GM12878 (cell line): ENCODE results near the gene PLCB4. TPM values are rescaled to one million over a fixed set of nuclear protein-coding genes. Genes with fewer than 3 reads are reported as not detected.

ENCODE experiments used
- ATAC-seq: fragments of 200-7000 bp; cut with Tn5 transposase; 3 replicates; pipeline ENCODE4 v1.9.1; 2020; ENCODE audit warnings: mild to moderate bottlenecking, moderate library complexity
- BruUV-seq: library from RNA; stranded (reverse); fragments of 400-500 nt; replicated peaks from 2 replicates; lab custom pipeline; 2021; lab: Mats Ljungman, UMichigan
- CTCF ChIA-PET: fragments of 300-600 bp; sonication (Branson Sonifier 250); formaldehyde crosslinking; extraction: SDS; loops from one replicate; lab custom pipeline; 2021; ENCODE audit warnings: inconsistent platforms; lab: Yijun Ruan, JAX
- POLR2A ChIA-PET: fragments of 350-600 bp; formaldehyde crosslinking; extraction: SDS; loops from one replicate; lab custom pipeline; 2021; ENCODE audit warnings: inconsistent platforms; lab: Charles Lee
- RAD21 ChIA-PET: fragments of 300-600 bp; sonication (Branson Sonifier 250); formaldehyde crosslinking; loops from one replicate; lab custom pipeline; 2023; ENCODE audit warnings: antibody characterized with exemption; ENCODE audit not compliant: unreplicated experiment; lab: Charles Lee
- SMC1A ChIA-PET: fragments of 300-600 bp; sonication (Branson Sonifier 250); formaldehyde crosslinking; loops from one replicate; lab custom pipeline; 2023; ENCODE audit not compliant: unreplicated experiment, uncharacterized antibody; lab: Charles Lee
- DNase-seq: peaks from one replicate; pipeline ENCODE4 v3.0.0-alpha.2; 2011; ENCODE audit warnings: low read depth, low spot score
- FAIRE-seq: peaks from 3 replicates; lab custom pipeline; 2011; peaks lifted over from hg19 to GRCh38; lab: Jason Lieb, UNC
- H2AFZ ChIP-seq: 2 replicates; pipeline ENCODE4 v1.6.0; 2011; ENCODE audit warnings: low read depth, low read length, control low read depth; ENCODE audit not compliant: control insufficient read depth
- H3K27ac ChIP-seq: 2 replicates; pipeline ENCODE4 v1.5.1; 2011; ENCODE audit warnings: control low read depth; ENCODE audit not compliant: control insufficient read depth, insufficient read depth
- H3K27me3 ChIP-seq, 2 experiments: replicated peaks in 1 of 2; 2 replicates each; pipeline versions ENCODE4 v1.6.0 to v1.6.1; 2011; ENCODE audit warnings: low read length in 1 of 2; ENCODE audit not compliant: control insufficient read depth in 2 of 2, insufficient read depth in 2 of 2
- H3K36me3 ChIP-seq, 2 experiments: 2 replicates each; pipeline ENCODE4 v1.5.1; 2011; ENCODE audit warnings: low read length in 1 of 2; ENCODE audit not compliant: control insufficient read depth in 2 of 2, insufficient read depth in 2 of 2
- H3K4me1 ChIP-seq: 2 replicates; pipeline ENCODE4 v1.6.1; 2011; ENCODE audit warnings: mild to moderate bottlenecking, low read length, moderate library complexity, mixed read lengths; ENCODE audit not compliant: control insufficient read depth, insufficient read depth
- H3K4me2 ChIP-seq: 2 replicates; pipeline ENCODE4 v1.6.0; 2011; ENCODE audit warnings: control low read depth; ENCODE audit not compliant: control insufficient read depth, insufficient read depth
- H3K4me3 ChIP-seq: fragments of 200-600 bp; sonication (generic); 2 replicates; pipeline ENCODE4 v1.5.1; 2016
- H3K79me2 ChIP-seq: 2 replicates; pipeline ENCODE4 v1.6.0; 2011; ENCODE audit warnings: low read length; ENCODE audit not compliant: control insufficient read depth, insufficient read depth
- H3K9ac ChIP-seq: 2 replicates; pipeline ENCODE4 v1.8.0; 2011; ENCODE audit warnings: low read length, control low read depth, mixed read lengths; ENCODE audit not compliant: control insufficient read depth, insufficient read depth
- H3K9me3 ChIP-seq: replicated peaks from 3 replicates; pipeline ENCODE4 v1.5.1; 2011; ENCODE audit warnings: mild to moderate bottlenecking, low read length; ENCODE audit not compliant: control insufficient read depth, insufficient read depth
- H4K20me1 ChIP-seq: 2 replicates; pipeline ENCODE4 v1.6.0; 2011; ENCODE audit not compliant: control insufficient read depth, insufficient read depth
- ATF7 ChIP-seq: fragments of 450-650 bp; IDR thresholded peaks from 2 replicates; pipeline ENCODE4 v1.6.1; 2016; ENCODE audit warnings: low read depth, mild to moderate bottlenecking
- BCL11A ChIP-seq: IDR thresholded peaks from 2 replicates; pipeline ENCODE4 v1.6.1; 2011; ENCODE audit warnings: low read depth, low read length
- CBX3 ChIP-seq: fragments of 200-600 bp; sonication (generic); IDR thresholded peaks from 2 replicates; pipeline ENCODE4 v1.6.1; 2016; ENCODE audit warnings: low read depth, borderline replicate concordance
- EGR1 ChIP-seq, 2 experiments: IDR thresholded peaks; 1 replicate in 1 of 2; 2 replicates in 1 of 2; pipeline ENCODE4 v1.6.1; 2011 to 2012; ENCODE audit warnings: low read depth in 2 of 2, low read length in 2 of 2, borderline replicate concordance in 1 of 2, mild to moderate bottlenecking in 1 of 2, moderate library complexity in 1 of 2
- EP300 ChIP-seq, 2 experiments: fragments of 150-350 bp in 1 of 2; IDR thresholded peaks; 2 replicates each; pipeline ENCODE4 v1.6.1; 2011 to 2012; ENCODE audit warnings: low read depth in 2 of 2, low read length in 2 of 2, borderline replicate concordance in 1 of 2, improper control_type of control experiment in 1 of 2, inconsistent platforms in 1 of 2; ENCODE audit not compliant: control insufficient read depth in 1 of 2
- FOS ChIP-seq: IDR thresholded peaks from 3 replicates; pipeline ENCODE4 v1.6.1; 2011; ENCODE audit warnings: borderline replicate concordance; ENCODE audit not compliant: insufficient read length; ENCODE audit errors: extremely low read depth
- FOXM1 ChIP-seq: IDR thresholded peaks from 2 replicates; pipeline ENCODE4 v1.6.1; 2012; ENCODE audit warnings: low read depth, mild to moderate bottlenecking, inconsistent platforms, low read length, moderate library complexity
- GATAD2B ChIP-seq: fragments of 450-650 bp; conservative IDR thresholded peaks from 2 replicates; pipeline ENCODE4 v1.6.1; 2017; ENCODE audit warnings: low read depth, mild to moderate bottlenecking, moderate library complexity
- MYB ChIP-seq: fragments of 150-350 bp; IDR thresholded peaks from 2 replicates; pipeline ENCODE4 v1.6.1; 2014; ENCODE audit warnings: mild to moderate bottlenecking, low read depth, low read length, borderline replicate concordance
- NFYB ChIP-seq: IDR thresholded peaks from 2 replicates; pipeline ENCODE4 v1.6.1; 2011; ENCODE audit warnings: low read depth, mild to moderate bottlenecking, low read length, improper control_type of control experiment, moderate library complexity; ENCODE audit not compliant: insufficient read depth
- NR2C1 ChIP-seq: fragments of 450-650 bp; IDR thresholded peaks from 2 replicates; pipeline ENCODE4 v1.6.1; 2017; ENCODE audit warnings: antibody characterized with exemption, mild to moderate bottlenecking, moderate library complexity
- RB1 ChIP-seq: fragments of 450-650 bp; formaldehyde crosslinking; IDR thresholded peaks from 2 replicates; pipeline ENCODE4 v1.6.1; 2017; ENCODE audit warnings: mild to moderate bottlenecking, borderline replicate concordance
- RBBP5 ChIP-seq: fragments of 200-600 bp; sonication (generic); conservative IDR thresholded peaks from 2 replicates; pipeline ENCODE4 v1.6.1; 2016
- SIX5 ChIP-seq: IDR thresholded peaks from 2 replicates; pipeline ENCODE4 v1.6.1; 2011; ENCODE audit warnings: mild to moderate bottlenecking, low read depth, low read length, moderate library complexity; ENCODE audit not compliant: severe bottlenecking
- ZNF384 ChIP-seq: IDR thresholded peaks from 2 replicates; pipeline ENCODE4 v1.6.1; 2012; ENCODE audit warnings: low read depth, mild to moderate bottlenecking, low read length, improper control_type of control experiment, borderline replicate concordance
- WGBS: methylation state at CpG from one replicate; pipeline ENCODE4 v1.1.6; 2016; ENCODE audit warnings: low lambda C conversion rate; ENCODE audit not compliant: insufficient replicate concordance, insufficient coverage; ENCODE audit errors: missing lambda C conversion rate; 5-methylcytosine and 5-hydroxymethylcytosine counted together
- in situ Hi-C: fragments of 300-500 bp; cut with MboI; formaldehyde crosslinking; loops from 9 replicates; pipeline ENCODE4 v1.14.3; 2018; ENCODE audit warnings: mixed read lengths
- intact Hi-C: fragments of 100-400 bp; cut with micrococcal nuclease; formaldehyde crosslinking; loops from one replicate; pipeline ENCODE4 v1.14.2; 2022; ENCODE audit not compliant: unreplicated experiment
- polyA plus RNA-seq, 11 experiments: library from polyadenylated mRNA; depleted of rRNA in 4 of 11; unstranded in 6 of 11; stranded (reverse) in 5 of 11; fragments of >200 nt; fragmentation: Nextera tagmentation in 4 of 11; fragmentation: Illumina TruSeq in 1 of 11; extraction: Ambion mirVana in 4 of 11; extraction: Trizol in 1 of 11; gene quantifications; 1 replicate in 1 of 11; 2 replicates in 10 of 11; pipeline versions ENCODE4 v1.2.1 to v1.2.3, GENCODE V29; 2011 to 2016; ENCODE audit warnings: inconsistent platforms in 2 of 11, missing spikeins in 2 of 11, low read depth in 1 of 11
- total RNA-seq, 4 experiments: library from RNA; depleted of rRNA in 3 of 4; stranded (reverse); fragments of >200 nt in 3 of 4; fragmentation: Illumina TruSeq in 1 of 4; extraction: Trizol in 1 of 4; gene quantifications; 2 replicates each; pipeline versions ENCODE4 v1.2.1 to v1.2.3, GENCODE V29; 2013 to 2021
- TF ChIP-seq, protein P1 (sequence below): fragments of 450-650 bp; IDR thresholded peaks from 2 replicates; pipeline ENCODE4 v1.6.1; 2018; ENCODE audit warnings: mild to moderate bottlenecking, low read depth, moderate library complexity; ENCODE audit not compliant: partially characterized antibody
- TF ChIP-seq, protein P2 (sequence below): fragments of 450-650 bp; formaldehyde crosslinking; IDR thresholded peaks from 2 replicates; pipeline ENCODE4 v1.5.0; 2022; ENCODE audit warnings: mild to moderate bottlenecking, missing genetic modification characterization

PLCB4 gene
- total and polyA plus RNA-seq, 10 of the 15 experiments (the other 5 are each of a cell fraction or from before 2014, with no cell fraction given), result not detected

DNA sequence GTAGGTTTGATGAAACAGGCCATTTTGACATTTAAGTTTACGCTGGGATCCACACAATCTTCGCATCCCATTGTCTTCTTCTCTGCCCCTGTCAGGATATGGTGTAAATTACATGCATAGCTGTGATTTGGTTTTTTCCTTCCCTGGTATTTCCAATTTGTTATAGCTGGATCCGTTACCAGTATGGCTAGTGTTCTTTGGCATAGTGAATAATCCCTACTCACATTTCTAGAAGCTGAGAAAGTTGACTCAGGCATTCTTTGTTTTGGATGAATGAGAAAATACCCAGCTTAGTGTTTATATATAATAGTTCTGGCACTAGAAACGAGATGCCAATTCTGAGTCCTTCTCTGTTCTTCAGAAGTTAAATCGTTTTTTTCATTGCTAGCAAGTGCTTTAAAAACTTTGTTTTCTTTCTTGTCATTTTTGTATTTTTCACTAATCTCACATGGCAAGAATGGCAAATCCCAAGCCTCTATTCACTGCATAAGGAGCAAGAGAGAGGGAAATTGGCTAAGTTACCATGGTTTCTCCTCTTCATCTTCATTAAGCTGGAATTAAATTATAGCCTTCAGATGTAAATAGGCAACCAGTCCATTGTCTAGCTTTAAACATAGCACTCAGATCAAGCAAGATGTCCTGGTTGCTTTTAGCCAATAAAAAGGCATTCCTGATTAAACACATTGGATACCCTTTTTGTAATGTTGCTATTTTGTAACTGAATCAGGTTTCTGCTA, 353.6 kb downstream of the PLCB4 start (continued):
- TF ChIP-seq, protein P1, sequence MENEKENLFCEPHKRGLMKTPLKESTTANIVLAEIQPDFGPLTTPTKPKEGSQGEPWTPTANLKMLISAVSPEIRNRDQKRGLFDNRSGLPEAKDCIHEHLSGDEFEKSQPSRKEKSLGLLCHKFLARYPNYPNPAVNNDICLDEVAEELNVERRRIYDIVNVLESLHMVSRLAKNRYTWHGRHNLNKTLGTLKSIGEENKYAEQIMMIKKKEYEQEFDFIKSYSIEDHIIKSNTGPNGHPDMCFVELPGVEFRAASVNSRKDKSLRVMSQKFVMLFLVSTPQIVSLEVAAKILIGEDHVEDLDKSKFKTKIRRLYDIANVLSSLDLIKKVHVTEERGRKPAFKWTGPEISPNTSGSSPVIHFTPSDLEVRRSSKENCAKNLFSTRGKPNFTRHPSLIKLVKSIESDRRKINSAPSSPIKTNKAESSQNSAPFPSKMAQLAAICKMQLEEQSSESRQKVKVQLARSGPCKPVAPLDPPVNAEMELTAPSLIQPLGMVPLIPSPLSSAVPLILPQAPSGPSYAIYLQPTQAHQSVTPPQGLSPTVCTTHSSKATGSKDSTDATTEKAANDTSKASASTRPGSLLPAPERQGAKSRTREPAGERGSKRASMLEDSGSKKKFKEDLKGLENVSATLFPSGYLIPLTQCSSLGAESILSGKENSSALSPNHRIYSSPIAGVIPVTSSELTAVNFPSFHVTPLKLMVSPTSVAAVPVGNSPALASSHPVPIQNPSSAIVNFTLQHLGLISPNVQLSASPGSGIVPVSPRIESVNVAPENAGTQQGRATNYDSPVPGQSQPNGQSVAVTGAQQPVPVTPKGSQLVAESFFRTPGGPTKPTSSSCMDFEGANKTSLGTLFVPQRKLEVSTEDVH, result no peak
- TF ChIP-seq ATF7, result no peak
- no peak for TF ChIP-seq ZNF384
- TF ChIP-seq EGR1 (IDR thresholded peaks at IDR 0.05; ENCODE audit: borderline replicate concordance in 1 of 2, low read depth in 2 of 2, low read length in 2 of 2), result no peak

DNA sequence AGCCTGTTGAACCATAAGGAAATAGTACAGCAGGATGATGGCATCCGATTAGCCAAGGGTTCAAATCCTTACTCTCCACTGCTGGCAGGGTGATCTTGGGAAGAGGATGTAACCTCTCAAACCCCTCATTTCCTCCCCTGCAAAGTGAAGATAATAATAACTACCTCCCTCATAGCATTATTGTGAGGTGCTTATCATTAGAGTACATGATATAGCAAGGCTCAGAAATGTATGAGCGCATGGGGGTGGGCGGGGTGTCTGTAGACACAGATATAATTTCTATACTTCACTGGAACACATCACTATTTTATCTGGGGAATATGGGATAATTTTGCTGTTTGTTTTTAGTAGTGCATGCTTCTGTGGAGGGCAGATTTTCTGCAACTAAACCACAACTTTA, 355.7 kb downstream of the PLCB4 start:
- TF ChIP-seq RBBP5 (no peak), BCL11A (no peak), EP300 (IDR thresholded peaks at IDR 0.05; ENCODE audit: borderline replicate concordance in 1 of 2, control insufficient read depth in 1 of 2, low read depth in 2 of 2, low read length in 2 of 2) (no peak), SIX5 (no peak), FOXM1 (no peak), CBX3 (no peak), NR2C1 (no peak), NFYB (no peak), MYB (no peak), GATAD2B (no peak), RB1 (no peak), FOS (no peak)
- TF ChIP-seq, protein P2, sequence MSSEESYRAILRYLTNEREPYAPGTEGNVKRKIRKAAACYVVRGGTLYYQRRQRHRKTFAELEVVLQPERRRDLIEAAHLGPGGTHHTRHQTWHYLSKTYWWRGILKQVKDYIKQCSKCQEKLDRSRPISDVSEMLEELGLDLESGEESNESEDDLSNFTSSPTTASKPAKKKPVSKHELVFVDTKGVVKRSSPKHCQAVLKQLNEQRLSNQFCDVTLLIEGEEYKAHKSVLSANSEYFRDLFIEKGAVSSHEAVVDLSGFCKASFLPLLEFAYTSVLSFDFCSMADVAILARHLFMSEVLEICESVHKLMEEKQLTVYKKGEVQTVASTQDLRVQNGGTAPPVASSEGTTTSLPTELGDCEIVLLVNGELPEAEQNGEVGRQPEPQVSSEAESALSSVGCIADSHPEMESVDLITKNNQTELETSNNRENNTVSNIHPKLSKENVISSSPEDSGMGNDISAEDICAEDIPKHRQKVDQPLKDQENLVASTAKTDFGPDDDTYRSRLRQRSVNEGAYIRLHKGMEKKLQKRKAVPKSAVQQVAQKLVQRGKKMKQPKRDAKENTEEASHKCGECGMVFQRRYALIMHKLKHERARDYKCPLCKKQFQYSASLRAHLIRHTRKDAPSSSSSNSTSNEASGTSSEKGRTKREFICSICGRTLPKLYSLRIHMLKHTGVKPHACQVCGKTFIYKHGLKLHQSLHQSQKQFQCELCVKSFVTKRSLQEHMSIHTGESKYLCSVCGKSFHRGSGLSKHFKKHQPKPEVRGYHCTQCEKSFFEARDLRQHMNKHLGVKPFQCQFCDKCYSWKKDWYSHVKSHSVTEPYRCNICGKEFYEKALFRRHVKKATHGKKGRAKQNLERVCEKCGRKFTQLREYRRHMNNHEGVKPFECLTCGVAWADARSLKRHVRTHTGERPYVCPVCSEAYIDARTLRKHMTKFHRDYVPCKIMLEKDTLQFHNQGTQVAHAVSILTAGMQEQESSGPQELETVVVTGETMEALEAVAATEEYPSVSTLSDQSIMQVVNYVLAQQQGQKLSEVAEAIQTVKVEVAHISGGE, result no peak
- in situ Hi-C loops (no loop called here), intact Hi-C loops (no loop called here)
- H2AFZ ChIP-seq, result no peak overlapping the region
- no peaks in the 10 kb centered on the region for H3K4me1 ChIP-seq
- H3K4me2 ChIP-seq, result no peak overlapping the region
- WGBS, result 24% methylated on average over 3 of the region's 3 CpGs
- DNase-seq, result no peak
- H3K36me3 ChIP-seq, result no peaks in the 10 kb centered on the region
- H3K9ac ChIP-seq, result no peak overlapping the region
- ChIA-PET SMC1A (no interaction called here), RAD21 (no interaction called here), POLR2A (no interaction called here), CTCF (interaction anchor here (0.8 kb wide), 1 partner anchor 554 kb away, joined by 3 read pairs; no protein-coding TSS in a partner anchor)
- FAIRE-seq, result no peak
- BruUV-seq, result no TSS peak
- no peak for ATAC-seq
- H3K27ac ChIP-seq, result no peak overlapping the region
- no peaks in the 10 kb centered on the region for H3K9me3 ChIP-seq
- no peak overlapping the region for H3K4me3 ChIP-seq
- H3K27me3 ChIP-seq, result no peaks in the 10 kb centered on the region; a peak in 1 of 4 replicates
- H3K79me2 ChIP-seq, result no peaks in the 10 kb centered on the region
- no peaks in the 10 kb centered on the region for H4K20me1 ChIP-seq
